AG09319 (cell line): ENCODE data around the gene ELL.

Source experiments
- DNase-seq: peaks from one replicate; pipeline ENCODE4 v3.0.0-alpha.2; 2010; ENCODE audit warnings: low read depth; ENCODE audit errors: extremely low read depth
- CTCF ChIP-seq: IDR thresholded peaks from 2 replicates; pipeline ENCODE4 v1.5.1; 2011; ENCODE audit warnings: low read depth, mild to moderate bottlenecking, inconsistent platforms, low read length, moderate library complexity

Gene ELL

GRCh38 chr19:18461471-18461870 is 60.4 kb downstream of the ELL start:
- DNase-seq = no peak
- TF ChIP-seq CTCF = no peak

GRCh38 chr19:18460900-18461299 is 61.0 kb downstream of the ELL start:
- no peak for TF ChIP-seq CTCF
- DNase-seq = no peak

GRCh38 chr19:18457483-18458331 is 64.2 kb downstream of the ELL start:
- DNase-seq = no peak
- TF ChIP-seq CTCF = no peak

- no peak for TF ChIP-seq CTCF
- DNase-seq = no peak
These were observed 64.9 kb downstream of the ELL start for GRCh38 chr19:18456974-18457373.

- TF ChIP-seq CTCF = no peak
- DNase-seq = no peak
These were observed 65.6 kb downstream of the ELL start for GRCh38 chr19:18456279-18456678.

- no peak for DNase-seq
These were observed 68.4 kb downstream of the ELL start for GRCh38 chr19:18453269-18454024.

More at GRCh38 chr19:18453269-18454024, 68.4 kb downstream of the ELL start:
- TF ChIP-seq CTCF = no peak
